Peyer's patch (tissue), 4 donors: ENCODE results near the gene AP1M1. TPM values are rescaled to one million over a fixed set of nuclear protein-coding genes. Genes with fewer than 3 reads are reported as not detected.

Experiments
- DNase-seq, 3 donors: peaks; one replicate each; pipeline ENCODE4 v3.0.0-alpha.2; 2017 to 2019
- H3K27ac ChIP-seq, 4 donors: fragments of 200-600 bp; sonication (generic); one replicate each; pipeline ENCODE4 v1.5.1; 2016 to 2019
- H3K27me3 ChIP-seq, 2 donors: fragments of 200-600 bp; sonication (generic); one replicate each; pipeline ENCODE4 v1.5.1; 2019
- H3K36me3 ChIP-seq, 3 donors: fragments of 200-600 bp; sonication (generic); one replicate each; pipeline ENCODE4 v1.5.1; 2016 to 2019
- H3K4me1 ChIP-seq, 4 donors: fragments of 200-600 bp; sonication (generic); one replicate each; pipeline ENCODE4 v1.5.1; 2016 to 2019
- H3K4me3 ChIP-seq, 4 donors: fragments of 200-600 bp; sonication (generic); 1 replicate in 3 of 4; 2 replicates in 1 of 4; pipeline ENCODE4 v1.5.1; 2016 to 2019; ENCODE audit warnings: mild to moderate bottlenecking in 1 of 4
- H3K9me3 ChIP-seq, 4 donors: fragments of 200-600 bp; sonication (generic); one replicate each; pipeline ENCODE4 v1.5.1; 2016 to 2019; ENCODE audit warnings: mild to moderate bottlenecking in 1 of 4
- POLR2A ChIP-seq, 2 donors: fragments of 450-650 bp; IDR thresholded peaks; one replicate each; pipeline ENCODE4 v1.5.1; 2017; ENCODE audit warnings: antibody characterized with exemption in 2 of 2, mild to moderate bottlenecking in 2 of 2, moderate library complexity in 2 of 2
- total RNA-seq, 4 donors: library from RNA; depleted of rRNA; stranded (reverse); fragments of >200 nt; gene quantifications; one replicate each; pipeline ENCODE4 v1.1.0, GENCODE V29; 2016
- TF ChIP-seq, protein P1 (sequence below), 6 experiments: fragments of 450-650 bp in 4 of 6; fragments of 200-600 bp in 2 of 6; sonication (generic) in 1 of 6; IDR thresholded peaks; one replicate each; pipeline ENCODE4 v1.5.1; 2017 to 2019; ENCODE audit warnings: antibody characterized with exemption in 6 of 6, mild to moderate bottlenecking in 3 of 6, moderate library complexity in 1 of 6

Gene AP1M1
- 10 to 100 TPM; 52.7 to 83.9 (median 62.8) TPM for total RNA-seq

DNA sequence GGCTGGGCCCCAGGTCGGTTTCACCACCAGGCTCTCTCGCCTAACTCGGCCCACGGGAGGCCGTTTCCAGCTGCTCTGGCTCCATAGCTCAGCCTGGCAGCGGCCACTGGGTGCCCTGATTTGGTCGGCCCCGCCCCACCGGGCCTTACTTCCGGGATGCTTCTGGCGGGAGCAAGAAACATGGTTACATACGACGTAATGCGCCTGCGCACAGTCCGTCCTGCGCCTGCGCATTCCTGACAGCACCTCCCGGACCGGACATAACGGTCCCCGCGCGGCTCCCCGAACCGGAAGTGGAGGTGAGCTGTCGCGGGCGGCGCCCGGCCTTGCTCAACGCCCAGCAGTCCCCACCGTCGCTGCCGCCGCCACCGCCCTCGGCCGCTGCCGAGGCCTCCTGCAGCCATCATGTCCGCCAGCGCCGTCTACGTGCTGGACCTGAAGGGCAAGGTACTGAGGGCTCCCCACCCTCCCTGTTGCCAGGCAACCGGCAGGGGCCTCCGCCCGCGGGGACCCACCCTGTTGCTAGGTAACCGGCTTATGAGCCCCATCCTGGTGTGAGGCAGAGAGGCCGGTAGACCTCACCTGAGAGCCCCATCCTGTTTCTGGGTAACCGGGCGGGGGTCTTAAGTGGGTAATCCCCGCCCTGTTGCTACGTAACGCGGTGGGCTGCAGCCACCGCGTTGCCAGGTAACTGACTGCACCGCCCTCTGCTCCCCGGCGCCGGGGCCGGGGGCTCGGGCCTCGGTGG lies at the start of gene AP1M1:
AP1M1 (plus strand) TSS at position 290 of the 748 bp plus-strand sequence; CDS start at position 406, 116 bp downstream.
- no peaks in the 10 kb centered on the region for H3K9me3 ChIP-seq
- H3K36me3 ChIP-seq = peaks cover 0 to 20% (median 0%) of the 10 kb centered on the region in 3 donors
- peak; percentile 97 to 99 (median 98) for DNase-seq
- no peaks in the 10 kb centered on the region for H3K27me3 ChIP-seq
- peak within 1 kb of the TSS; percentile 63 to 91 (median 84) for H3K4me3 ChIP-seq
- peak within 1 kb of the TSS; percentile 81 to 95 (median 94) for H3K27ac ChIP-seq
- TF ChIP-seq, protein P1, sequence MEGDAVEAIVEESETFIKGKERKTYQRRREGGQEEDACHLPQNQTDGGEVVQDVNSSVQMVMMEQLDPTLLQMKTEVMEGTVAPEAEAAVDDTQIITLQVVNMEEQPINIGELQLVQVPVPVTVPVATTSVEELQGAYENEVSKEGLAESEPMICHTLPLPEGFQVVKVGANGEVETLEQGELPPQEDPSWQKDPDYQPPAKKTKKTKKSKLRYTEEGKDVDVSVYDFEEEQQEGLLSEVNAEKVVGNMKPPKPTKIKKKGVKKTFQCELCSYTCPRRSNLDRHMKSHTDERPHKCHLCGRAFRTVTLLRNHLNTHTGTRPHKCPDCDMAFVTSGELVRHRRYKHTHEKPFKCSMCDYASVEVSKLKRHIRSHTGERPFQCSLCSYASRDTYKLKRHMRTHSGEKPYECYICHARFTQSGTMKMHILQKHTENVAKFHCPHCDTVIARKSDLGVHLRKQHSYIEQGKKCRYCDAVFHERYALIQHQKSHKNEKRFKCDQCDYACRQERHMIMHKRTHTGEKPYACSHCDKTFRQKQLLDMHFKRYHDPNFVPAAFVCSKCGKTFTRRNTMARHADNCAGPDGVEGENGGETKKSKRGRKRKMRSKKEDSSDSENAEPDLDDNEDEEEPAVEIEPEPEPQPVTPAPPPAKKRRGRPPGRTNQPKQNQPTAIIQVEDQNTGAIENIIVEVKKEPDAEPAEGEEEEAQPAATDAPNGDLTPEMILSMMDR (IDR thresholded peaks at IDR 0.05) = no peak
- peak; percentile 21 to 24 for TF ChIP-seq POLR2A (IDR thresholded peaks at IDR 0.05)
- H3K4me1 ChIP-seq = peaks cover 4 to 48% (median 15%) of the 10 kb centered on the region in 4 donors

DNA sequence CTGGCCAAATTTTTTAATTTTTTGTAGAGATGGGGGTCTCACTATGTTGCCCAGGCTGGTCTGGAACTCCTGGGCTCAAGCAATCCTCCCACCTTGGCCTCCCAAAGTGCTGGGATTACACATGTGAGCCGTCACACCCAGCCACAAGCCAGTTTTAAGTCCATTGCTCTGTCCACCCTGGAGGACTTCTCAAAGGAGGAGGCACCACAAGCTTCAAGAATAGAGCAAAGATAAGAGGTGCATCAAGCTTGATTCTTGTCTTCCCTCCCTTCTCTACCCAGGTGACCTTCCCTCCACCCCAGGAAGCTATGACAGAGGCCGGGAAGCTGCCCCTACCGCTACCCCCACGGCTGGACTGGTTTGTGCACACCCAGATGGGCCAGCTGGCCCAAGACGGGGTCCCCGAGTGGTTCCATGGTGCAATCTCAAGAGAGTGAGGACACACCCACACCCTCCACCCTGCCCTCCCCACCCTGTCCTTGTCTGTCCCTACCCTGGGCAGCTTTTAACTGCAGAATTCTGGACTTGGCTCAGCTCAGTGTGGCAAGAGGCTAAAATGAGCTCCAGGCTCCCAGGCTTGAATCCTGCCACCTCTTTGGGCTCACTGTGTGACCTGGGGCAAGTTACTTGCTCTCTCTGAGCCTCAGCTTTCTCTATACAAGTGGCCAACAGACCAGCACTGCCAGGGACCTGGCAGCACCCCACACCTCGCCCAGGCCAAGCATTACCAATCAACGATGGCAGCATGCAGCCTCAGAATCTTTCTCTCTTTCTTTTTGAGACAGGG lies 49.1 kb upstream of the AP1M1 start:
- no peak for DNase-seq
- Histone ChIP-seq H3K27ac (peak overlapping the region in 3 of 4 donors; percentile 25 to 88 (median 40)), H3K4me1 (peaks cover 0 to 24% (median 10%) of the 10 kb centered on the region in 4 donors), H3K36me3 (peaks cover 0 to 31% (median 4%) of the 10 kb centered on the region in 3 donors), H3K27me3 (no peaks in the 10 kb centered on the region), H3K9me3 (no peaks in the 10 kb centered on the region), H3K4me3 (no peak overlapping the region)
- TF ChIP-seq, protein P1 (IDR thresholded peaks at IDR 0.05) = no peak

DNA sequence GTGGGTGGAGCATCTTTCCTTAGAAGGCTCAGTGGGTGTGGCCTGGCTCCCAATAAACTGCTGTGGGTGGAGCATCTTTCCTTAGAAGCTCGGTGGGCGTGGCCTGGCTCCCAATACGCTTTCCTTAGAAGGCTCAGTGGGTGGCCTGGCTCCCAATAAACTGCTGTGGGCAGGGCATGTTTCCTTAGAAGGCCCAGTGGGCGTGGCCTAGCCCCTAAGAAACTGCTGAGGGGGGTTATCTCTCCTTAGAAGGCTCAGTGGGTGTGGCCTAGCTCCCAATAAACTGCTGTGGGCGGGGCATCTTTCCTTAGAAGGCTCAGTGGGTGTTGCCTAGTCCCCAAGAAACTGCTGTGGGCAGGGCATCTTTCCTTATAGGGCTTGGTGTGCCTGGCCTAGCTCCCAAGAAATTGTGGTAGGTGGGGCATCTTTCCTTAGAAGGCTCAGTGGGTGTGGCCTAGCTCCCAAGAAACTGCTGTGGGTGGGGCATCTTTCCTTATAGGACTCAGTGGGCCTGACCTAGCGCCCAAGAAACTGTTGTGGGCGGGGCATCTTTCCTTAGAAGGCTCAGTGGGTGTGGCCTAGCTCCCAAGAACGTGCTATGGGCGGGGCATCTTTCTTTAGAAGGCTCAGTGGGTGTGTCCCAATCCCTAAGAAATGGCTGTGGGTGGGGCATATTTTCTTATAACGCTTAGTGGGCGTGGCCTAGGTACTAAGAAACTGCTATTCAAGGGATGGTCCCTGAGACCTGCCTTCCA lies 44.0 kb upstream of the AP1M1 start:
- no peak overlapping the region for H3K27ac ChIP-seq
- peaks cover 0 to 58% (median 4%) of the 10 kb centered on the region in 3 donors for H3K36me3 ChIP-seq
- no peak for DNase-seq
- H3K9me3 ChIP-seq = no peaks in the 10 kb centered on the region
- no peak overlapping the region for H3K4me3 ChIP-seq
- no peaks in the 10 kb centered on the region for H3K27me3 ChIP-seq
- TF ChIP-seq, protein P1 (IDR thresholded peaks at IDR 0.05) = no peak
- TF ChIP-seq POLR2A (IDR thresholded peaks at IDR 0.05) = no peak
- H3K4me1 ChIP-seq = peaks cover 0 to 12% (median 5%) of the 10 kb centered on the region in 4 donors

- TF ChIP-seq POLR2A (IDR thresholded peaks at IDR 0.05) = no peak
- TF ChIP-seq, protein P1 (IDR thresholded peaks at IDR 0.05) = no peak
- peaks cover 0 to 52% (median 4%) of the 10 kb centered on the region in 3 donors for H3K36me3 ChIP-seq
These were observed 43.2 kb upstream of the AP1M1 start for GRCh38 chr19:16154557-16154956.

GRCh38 chr19:16155128-16155527 lies 42.6 kb upstream of the AP1M1 start:
- Histone ChIP-seq H3K27ac (peak overlapping the region in 1 of 4 donors; percentile 55), H3K4me1 (peaks cover 0 to 3% (median 0%) of the 10 kb centered on the region in 4 donors)
- DNase-seq = no peak

More at GRCh38 chr19:16154557-16154956, 43.2 kb upstream of the AP1M1 start:
- Histone ChIP-seq H3K9me3 (no peaks in the 10 kb centered on the region), H3K27me3 (no peaks in the 10 kb centered on the region), H3K4me3 (no peak overlapping the region), H3K4me1 (peaks cover 0 to 6% (median 1%) of the 10 kb centered on the region in 4 donors), H3K27ac (no peak overlapping the region)
- DNase-seq = no peak

More at GRCh38 chr19:16155128-16155527, 42.6 kb upstream of the AP1M1 start:
- peaks cover 0 to 50% (median 4%) of the 10 kb centered on the region in 3 donors for H3K36me3 ChIP-seq
- TF ChIP-seq POLR2A (IDR thresholded peaks at IDR 0.05) = no peak
- TF ChIP-seq, protein P1 (IDR thresholded peaks at IDR 0.05) = no peak
- H3K9me3 ChIP-seq = no peaks in the 10 kb centered on the region
- no peaks in the 10 kb centered on the region for H3K27me3 ChIP-seq
- no peak overlapping the region for H3K4me3 ChIP-seq
